HG03064 (cell line): ENCODE results near the gene CHI3L1.
"Not testable (repeated sequence)": the region's sequence is repeated elsewhere in the genome, so short reads cannot be mapped to it uniquely, and the experiment has no call there.

Source experiments
- ATAC-seq: cut with Tn5 transposase; IDR thresholded peaks from one replicate; pipeline ENCODE4 v1.9.1; 2021; ENCODE audit warnings: low read depth; ENCODE audit not compliant: unreplicated experiment

CHI3L1 gene

DNA sequence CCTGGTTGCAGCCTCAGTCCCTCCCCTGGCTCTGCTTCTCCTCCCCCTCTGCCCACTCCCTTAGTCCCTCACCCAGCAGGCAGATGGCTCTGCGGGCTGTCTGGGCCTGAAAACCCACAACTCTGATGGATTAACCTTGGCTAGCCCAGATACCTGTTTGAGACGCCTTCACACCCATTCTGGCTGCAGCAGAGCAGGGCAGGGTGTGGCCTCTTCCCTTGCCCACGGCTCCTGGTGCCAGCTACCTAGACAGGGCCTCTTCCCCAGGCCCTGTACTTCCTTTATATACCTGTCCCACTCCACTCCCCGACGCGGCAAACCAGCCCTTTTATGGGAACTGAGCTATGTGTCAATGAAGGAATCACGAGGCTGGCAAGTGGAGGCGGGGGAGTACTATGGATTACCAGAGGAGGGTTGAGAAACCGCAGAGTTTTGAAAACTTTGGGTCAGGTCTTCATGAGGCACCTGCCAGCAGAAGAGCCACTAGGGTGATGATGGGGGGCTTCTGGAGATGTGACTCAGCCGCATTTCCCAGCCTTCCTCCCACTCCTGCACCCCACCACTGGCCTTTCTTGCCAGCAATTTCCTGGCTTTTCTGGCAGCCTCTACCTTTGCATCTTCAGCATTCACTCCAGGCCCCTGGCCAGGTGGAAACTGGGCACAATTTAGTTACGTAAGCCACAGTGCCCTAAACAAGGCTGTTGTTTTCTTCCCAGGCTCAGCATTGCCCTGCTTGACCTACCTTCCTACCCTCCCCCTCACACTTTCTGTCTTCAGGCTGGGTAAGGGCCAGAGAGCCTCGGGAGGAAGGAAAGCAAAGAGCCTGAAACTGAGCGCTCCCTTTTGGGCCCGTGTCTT lies at the start of gene CHI3L1:
CHI3L1 (minus strand) TSS at position 259 of the 858 bp plus-strand sequence; CDS start at position 178, 81 bp downstream.
- ATAC-seq, result no peak

DNA sequence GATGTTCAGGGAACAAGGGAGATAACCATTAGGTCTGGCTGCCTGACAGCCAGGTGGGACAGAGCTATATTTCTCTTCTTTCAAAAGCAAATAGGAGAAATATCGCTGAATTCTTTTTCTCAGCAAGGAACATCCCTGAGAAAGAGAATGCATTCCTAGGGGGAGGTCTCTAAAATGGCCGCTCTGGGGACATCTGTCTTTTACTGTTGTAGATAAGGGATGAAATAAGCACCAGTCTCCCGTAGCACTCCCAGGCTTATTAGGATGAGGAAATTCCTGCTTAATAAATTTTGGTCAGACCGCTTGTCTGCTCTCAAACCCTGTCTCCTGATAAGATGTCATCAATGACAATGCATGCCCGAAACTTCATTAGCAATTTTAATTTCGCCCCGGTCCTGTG lies 48.4 kb upstream of the CHI3L1 start:
- ATAC-seq, result not testable (repeated sequence)

- ATAC-seq, result no peak
Measured at GRCh38 chr1:203229471-203230135, 43.1 kb upstream of the CHI3L1 start, which contains the start of gene CHIT1. Gene CHIT1 (minus strand): TSS chr1:203229673. CDS start chr1:203229636, 37 bp downstream.

- no peak for ATAC-seq
Measured at GRCh38 chr1:203228670-203229069, 42.2 kb upstream of the CHI3L1 start.

DNA sequence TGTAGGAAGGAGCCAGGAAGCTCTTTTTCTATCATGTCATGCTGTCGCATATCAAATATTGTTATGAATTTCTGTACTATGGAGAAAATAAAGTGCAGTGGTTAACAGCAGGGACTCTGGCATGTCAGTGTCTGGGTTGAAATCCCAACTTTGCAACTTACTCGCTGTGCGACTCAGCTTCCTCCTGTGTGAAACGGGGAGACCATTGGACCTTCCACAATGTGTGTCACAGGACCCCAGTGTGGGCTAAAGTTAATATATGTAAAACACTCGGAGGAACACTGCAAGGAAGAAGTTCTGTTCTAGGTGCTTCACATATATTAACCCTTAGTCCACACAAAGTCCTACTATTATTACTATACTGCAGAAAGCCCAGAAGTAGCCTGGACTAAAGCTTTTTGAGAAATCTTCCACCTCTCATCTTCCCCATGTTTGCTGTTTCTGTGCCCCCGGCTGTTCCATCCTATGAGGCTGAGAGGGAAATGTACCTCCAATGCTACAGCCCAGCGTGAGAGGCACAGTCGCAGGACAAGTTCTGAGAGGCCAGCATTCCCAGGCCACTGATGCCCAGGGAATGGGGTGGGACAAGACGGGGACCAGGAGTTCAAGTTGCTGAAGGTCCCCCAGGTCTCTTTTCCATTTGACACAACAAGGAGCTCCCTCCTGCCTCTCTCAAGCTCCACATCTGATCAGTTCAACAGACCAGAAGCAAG lies 41.0 kb upstream of the CHI3L1 start:
- ATAC-seq, result no peak

DNA sequence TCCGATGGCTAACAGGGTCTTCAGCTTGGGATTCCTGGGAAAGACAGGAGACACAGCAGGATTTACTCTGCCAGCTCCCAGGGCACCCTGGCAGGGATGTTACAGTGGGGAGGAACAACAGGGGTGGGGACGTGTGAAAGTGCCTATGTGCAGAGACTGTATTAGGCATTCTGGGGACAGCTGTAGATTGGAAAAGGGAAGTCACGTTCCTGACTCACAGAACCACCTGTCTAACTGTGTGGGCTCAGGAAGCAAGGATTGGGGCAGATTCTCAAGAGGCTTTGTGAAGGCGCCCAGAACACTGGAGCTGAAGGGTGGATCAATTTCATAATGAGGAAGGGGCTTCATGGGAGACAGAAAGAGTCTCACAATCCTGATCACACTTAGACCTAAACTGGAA lies 38.6 kb upstream of the CHI3L1 start:
- no peak for ATAC-seq

- no peak for ATAC-seq
Measured at GRCh38 chr1:203223012-203223775, 36.7 kb upstream of the CHI3L1 start.

GRCh38 chr1:203219934-203220333 lies 33.4 kb upstream of the CHI3L1 start:
- ATAC-seq, result no peak

- ATAC-seq, result no peak
Measured at GRCh38 chr1:203219171-203219570, 32.7 kb upstream of the CHI3L1 start.

- no peak for ATAC-seq
Measured at GRCh38 chr1:203217668-203218067, 31.2 kb upstream of the CHI3L1 start.

- no peak for ATAC-seq
Measured at GRCh38 chr1:203217139-203217655, 30.7 kb upstream of the CHI3L1 start.

DNA sequence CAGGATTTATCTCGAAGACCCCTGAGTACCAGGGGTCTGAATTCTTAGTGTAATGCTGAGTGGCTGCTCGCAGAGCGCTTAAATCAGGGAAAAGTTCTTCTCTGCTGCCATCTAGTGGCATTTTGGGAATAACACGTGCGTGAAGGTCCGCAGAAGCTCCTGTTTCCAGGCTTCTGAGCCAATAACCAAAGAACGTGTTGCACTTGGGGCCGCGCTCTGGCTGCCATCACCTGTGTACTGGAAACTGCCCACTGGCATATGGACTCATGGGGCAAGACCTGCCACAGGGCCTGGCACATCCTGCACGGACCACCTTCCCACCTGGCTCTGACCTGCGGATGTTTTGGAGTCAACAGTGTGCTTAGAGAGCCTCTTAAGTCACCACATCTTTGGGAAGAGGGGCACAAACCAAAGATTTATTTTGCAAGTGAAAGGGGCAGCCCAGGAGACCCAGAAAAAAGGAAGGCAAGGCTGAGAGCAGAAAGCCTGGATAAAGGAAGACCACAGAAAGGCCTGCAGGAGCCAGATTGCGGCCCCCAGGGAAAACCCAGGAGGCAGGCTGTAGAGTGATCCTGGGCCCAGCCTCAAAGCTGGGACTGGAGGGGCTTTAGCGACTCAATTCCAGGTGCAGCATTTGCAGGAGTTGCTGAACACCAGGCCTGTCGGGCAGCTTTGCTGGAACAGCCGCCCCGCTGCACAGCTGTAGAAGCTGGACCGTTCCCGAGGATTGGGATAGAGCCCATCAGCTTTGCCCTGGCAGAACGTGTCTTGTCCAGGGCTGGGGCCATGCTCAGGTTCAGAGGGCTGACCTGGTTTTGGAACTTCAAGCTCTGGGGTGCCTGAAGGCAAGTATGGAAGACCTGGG lies 30.0 kb upstream of the CHI3L1 start:
- no peak for ATAC-seq

GRCh38 chr1:203215573-203215972 lies 29.1 kb upstream of the CHI3L1 start:
- no peak for ATAC-seq

- no peak for ATAC-seq
Measured at GRCh38 chr1:203214871-203215270, 28.4 kb upstream of the CHI3L1 start.

- ATAC-seq, result no peak
Measured at GRCh38 chr1:203213126-203213525, 26.6 kb upstream of the CHI3L1 start.

DNA sequence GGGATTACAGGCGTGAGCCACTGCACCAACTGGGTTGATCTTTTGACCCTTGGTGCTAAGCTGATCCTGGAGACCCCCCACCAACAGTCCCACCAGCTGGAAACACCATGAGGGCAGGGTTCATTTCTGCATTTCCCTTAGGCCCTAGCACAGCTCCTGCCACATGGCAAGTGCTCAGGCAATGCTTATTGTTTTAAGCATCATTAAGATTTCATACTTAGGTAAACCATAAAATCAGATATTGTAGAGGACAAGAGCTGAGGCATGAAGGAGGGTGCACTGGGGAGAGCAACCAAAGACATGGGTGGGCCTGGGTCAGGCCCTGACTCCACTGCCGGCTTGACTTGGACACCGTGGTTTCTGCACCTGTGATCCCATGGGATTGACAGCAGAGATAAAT lies 25.3 kb upstream of the CHI3L1 start:
- ATAC-seq, result no peak

DNA sequence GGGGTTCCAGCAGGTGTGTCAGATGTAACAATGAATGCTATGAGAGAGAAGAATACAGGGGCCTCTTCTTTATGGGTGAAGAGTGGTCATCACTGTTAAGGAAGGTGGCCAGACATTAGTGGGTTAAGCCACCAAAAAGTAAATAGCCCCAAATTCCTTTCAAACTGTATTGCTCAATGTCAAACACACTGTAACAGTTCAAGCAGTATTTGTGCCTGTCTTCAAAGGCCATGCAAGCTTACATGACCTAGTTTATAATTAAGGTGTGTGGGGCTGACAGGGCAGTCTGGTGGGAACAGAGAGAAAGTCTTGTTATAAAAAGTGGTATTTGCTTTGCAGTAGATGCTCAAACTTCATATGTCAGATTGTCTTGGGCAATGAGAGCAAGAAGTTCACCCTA lies 24.5 kb upstream of the CHI3L1 start:
- ATAC-seq, result no peak

DNA sequence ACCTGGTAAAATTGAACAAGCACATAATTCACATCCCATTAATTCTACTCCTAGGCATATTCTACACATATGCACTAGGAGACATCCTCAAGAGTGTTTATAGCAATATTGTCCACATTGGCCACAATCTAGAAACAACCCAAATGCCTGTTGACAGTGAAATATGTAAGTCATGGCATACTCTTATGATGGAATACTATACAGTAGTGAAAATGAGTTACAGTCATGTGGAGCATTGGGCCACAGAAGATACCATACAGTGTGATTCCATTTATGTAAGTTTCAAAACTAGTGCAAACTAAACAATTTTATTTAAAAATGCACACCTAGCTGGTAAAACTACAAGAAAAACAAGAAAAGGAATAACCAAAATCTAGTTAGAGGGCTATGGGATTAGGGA lies 23.8 kb upstream of the CHI3L1 start:
- ATAC-seq, result no peak

GRCh38 chr1:203208181-203208580 lies 21.7 kb upstream of the CHI3L1 start:
- ATAC-seq, result no peak
